Nephron progenitor cell (in vitro differentiated cells): ENCODE measurements around the gene RILPL1.
"Not testable (repeated sequence)": the region's sequence is repeated elsewhere in the genome, so short reads cannot be mapped to it uniquely, and the experiment has no call there.

Experiments used
- DNase-seq: peaks from one replicate; pipeline ENCODE4 v3.0.0; 2021
- H3K27ac Mint-ChIP-seq: 2 replicates; pipeline ENCODE4 v1.8.0; 2021; ENCODE audit warnings: mild to moderate bottlenecking, moderate library complexity, mixed read lengths
- H3K27me3 Mint-ChIP-seq: 2 replicates; pipeline ENCODE4 v1.8.0; 2021; ENCODE audit warnings: mild to moderate bottlenecking, low read depth, mixed read lengths; ENCODE audit not compliant: poor library complexity
- H3K36me3 Mint-ChIP-seq: 2 replicates; pipeline ENCODE4 v1.8.0; 2021; ENCODE audit warnings: low read depth, mixed read lengths
- H3K4me1 Mint-ChIP-seq: 2 replicates; pipeline ENCODE4 v1.8.0; 2021; ENCODE audit warnings: mixed read lengths
- H3K4me3 Mint-ChIP-seq: 2 replicates; pipeline ENCODE4 v1.8.0; 2021; ENCODE audit warnings: mild to moderate bottlenecking, moderate library complexity, mixed read lengths
- H3K9me3 Mint-ChIP-seq: 2 replicates; pipeline ENCODE4 v1.8.0; 2021; ENCODE audit warnings: mild to moderate bottlenecking, moderate library complexity, mixed read lengths
- CTCF ChIP-seq: fragments of 200-600 bp; sonication (generic); IDR thresholded peaks from 2 replicates; pipeline ENCODE4 v1.5.0; 2021; ENCODE audit warnings: antibody characterized with exemption

RILPL1 gene

GRCh38 chr12:123485756-123486155, 47.8 kb downstream of the RILPL1 start:
- Mint-ChIP-seq H3K27ac (no peak overlapping the region), H3K4me3 (no peak overlapping the region), H3K27me3 (peaks cover 2% of the 10 kb centered on the region), H3K36me3 (peaks cover 53% of the 10 kb centered on the region), H3K9me3 (no peaks in the 10 kb centered on the region), H3K4me1 (peaks cover 28% of the 10 kb centered on the region)
- TF ChIP-seq CTCF = no peak
- DNase-seq = no peak

GRCh38 chr12:123483602-123484248, 49.8 kb downstream of the RILPL1 start:
- H3K27ac Mint-ChIP-seq = no peak overlapping the region
- peaks cover 12% of the 10 kb centered on the region for H3K4me1 Mint-ChIP-seq
- H3K36me3 Mint-ChIP-seq = peaks cover 69% of the 10 kb centered on the region
- no peak for DNase-seq
- TF ChIP-seq CTCF = no peak
- H3K9me3 Mint-ChIP-seq = no peaks in the 10 kb centered on the region
- H3K4me3 Mint-ChIP-seq = no peak overlapping the region
- peaks cover 2% of the 10 kb centered on the region for H3K27me3 Mint-ChIP-seq

- H3K27ac Mint-ChIP-seq = peak overlapping the region; percentile 55
- no peak overlapping the region for H3K4me3 Mint-ChIP-seq
- H3K27me3 Mint-ChIP-seq = peaks cover 2% of the 10 kb centered on the region
- H3K36me3 Mint-ChIP-seq = peaks cover 73% of the 10 kb centered on the region
- H3K4me1 Mint-ChIP-seq = peaks cover 3% of the 10 kb centered on the region
- TF ChIP-seq CTCF = no peak
- no peaks in the 10 kb centered on the region for H3K9me3 Mint-ChIP-seq
- DNase-seq = no peak
Measured at GRCh38 chr12:123482876-123483275, 50.6 kb downstream of the RILPL1 start.

- H3K27me3 Mint-ChIP-seq, DNase-seq, H3K4me3 Mint-ChIP-seq, H3K9me3 Mint-ChIP-seq, H3K4me1 Mint-ChIP-seq, H3K27ac Mint-ChIP-seq: not testable (repeated sequence)
- H3K36me3 Mint-ChIP-seq = peaks cover 78% of the 10 kb centered on the region
Measured at GRCh38 chr12:123481251-123481650, 52.3 kb downstream of the RILPL1 start.

GRCh38 chr12:123479442-123480180, 53.9 kb downstream of the RILPL1 start:
- H3K9me3 Mint-ChIP-seq = no peaks in the 10 kb centered on the region
- no peak for TF ChIP-seq CTCF
- H3K27me3 Mint-ChIP-seq = peaks cover 3% of the 10 kb centered on the region
- H3K4me1 Mint-ChIP-seq = peaks cover 23% of the 10 kb centered on the region
- peak overlapping the region; percentile 59 for H3K27ac Mint-ChIP-seq
- H3K36me3 Mint-ChIP-seq = peaks cover 77% of the 10 kb centered on the region
- DNase-seq = no peak
- H3K4me3 Mint-ChIP-seq = no peak overlapping the region

- H3K9me3 Mint-ChIP-seq = no peaks in the 10 kb centered on the region
- DNase-seq = no peak
- H3K27me3 Mint-ChIP-seq = peaks cover 3% of the 10 kb centered on the region
- no peak overlapping the region for H3K4me3 Mint-ChIP-seq
- H3K4me1 Mint-ChIP-seq = peaks cover 31% of the 10 kb centered on the region
- no peak overlapping the region for H3K27ac Mint-ChIP-seq
- H3K36me3 Mint-ChIP-seq = peaks cover 73% of the 10 kb centered on the region
- TF ChIP-seq CTCF = no peak
Measured at GRCh38 chr12:123478762-123479161, 54.8 kb downstream of the RILPL1 start.
